Fibroblast of pulmonary artery (primary cell): Measurements from ENCODE around the gene CYP1B1.

Experiments used
- DNase-seq: peaks from one replicate; pipeline ENCODE4 v3.0.0-alpha.2; 2010; ENCODE audit warnings: low read depth
- H3K4me3 ChIP-seq: replicated peaks from 2 replicates; pipeline ENCODE4 v1.5.1; 2011; ENCODE audit warnings: low read depth, mild to moderate bottlenecking, control low read depth, low read length, moderate library complexity
- TF ChIP-seq, protein P1 (sequence below): IDR thresholded peaks from 2 replicates; pipeline ENCODE4 v1.5.1; 2011; ENCODE audit warnings: mild to moderate bottlenecking, control low read depth, low read length, inconsistent platforms; ENCODE audit errors: missing control alignments

Gene CYP1B1

DNA sequence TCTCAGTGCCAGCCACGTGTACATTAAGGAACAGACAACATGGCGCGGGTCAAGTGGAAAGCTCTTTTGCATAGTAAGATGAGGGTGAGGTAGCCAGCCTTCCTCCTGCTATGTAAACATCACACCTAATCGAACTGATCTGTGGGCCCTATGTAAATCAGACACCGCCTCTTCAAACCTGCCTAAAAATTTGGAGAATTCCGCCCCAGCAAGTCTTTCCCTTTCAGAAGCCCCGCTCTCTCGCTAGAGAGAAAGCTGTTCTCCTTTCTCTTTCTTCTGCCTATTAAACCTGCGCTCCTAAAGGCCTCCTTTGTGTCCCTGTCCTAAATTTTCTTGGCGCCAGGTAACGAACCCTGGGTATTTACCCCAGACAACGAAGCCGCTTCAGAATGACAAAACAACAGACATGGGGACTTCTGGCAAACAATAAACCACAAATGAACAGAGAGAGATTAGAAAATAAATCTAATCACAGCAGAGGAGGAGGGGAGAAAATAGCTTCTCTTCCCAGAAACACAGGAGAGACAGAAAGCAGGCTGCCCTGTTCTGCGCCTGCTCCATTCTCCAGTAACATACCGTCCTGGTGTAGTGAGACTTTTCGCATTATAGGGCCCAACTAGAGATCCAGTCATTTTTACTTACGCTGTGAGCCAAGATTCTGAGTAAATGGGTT, 31.9 kb upstream of the CYP1B1 start:
- no peak for DNase-seq
- H3K4me3 ChIP-seq = no peak overlapping the region
- TF ChIP-seq, protein P1, sequence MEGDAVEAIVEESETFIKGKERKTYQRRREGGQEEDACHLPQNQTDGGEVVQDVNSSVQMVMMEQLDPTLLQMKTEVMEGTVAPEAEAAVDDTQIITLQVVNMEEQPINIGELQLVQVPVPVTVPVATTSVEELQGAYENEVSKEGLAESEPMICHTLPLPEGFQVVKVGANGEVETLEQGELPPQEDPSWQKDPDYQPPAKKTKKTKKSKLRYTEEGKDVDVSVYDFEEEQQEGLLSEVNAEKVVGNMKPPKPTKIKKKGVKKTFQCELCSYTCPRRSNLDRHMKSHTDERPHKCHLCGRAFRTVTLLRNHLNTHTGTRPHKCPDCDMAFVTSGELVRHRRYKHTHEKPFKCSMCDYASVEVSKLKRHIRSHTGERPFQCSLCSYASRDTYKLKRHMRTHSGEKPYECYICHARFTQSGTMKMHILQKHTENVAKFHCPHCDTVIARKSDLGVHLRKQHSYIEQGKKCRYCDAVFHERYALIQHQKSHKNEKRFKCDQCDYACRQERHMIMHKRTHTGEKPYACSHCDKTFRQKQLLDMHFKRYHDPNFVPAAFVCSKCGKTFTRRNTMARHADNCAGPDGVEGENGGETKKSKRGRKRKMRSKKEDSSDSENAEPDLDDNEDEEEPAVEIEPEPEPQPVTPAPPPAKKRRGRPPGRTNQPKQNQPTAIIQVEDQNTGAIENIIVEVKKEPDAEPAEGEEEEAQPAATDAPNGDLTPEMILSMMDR = no peak

DNA sequence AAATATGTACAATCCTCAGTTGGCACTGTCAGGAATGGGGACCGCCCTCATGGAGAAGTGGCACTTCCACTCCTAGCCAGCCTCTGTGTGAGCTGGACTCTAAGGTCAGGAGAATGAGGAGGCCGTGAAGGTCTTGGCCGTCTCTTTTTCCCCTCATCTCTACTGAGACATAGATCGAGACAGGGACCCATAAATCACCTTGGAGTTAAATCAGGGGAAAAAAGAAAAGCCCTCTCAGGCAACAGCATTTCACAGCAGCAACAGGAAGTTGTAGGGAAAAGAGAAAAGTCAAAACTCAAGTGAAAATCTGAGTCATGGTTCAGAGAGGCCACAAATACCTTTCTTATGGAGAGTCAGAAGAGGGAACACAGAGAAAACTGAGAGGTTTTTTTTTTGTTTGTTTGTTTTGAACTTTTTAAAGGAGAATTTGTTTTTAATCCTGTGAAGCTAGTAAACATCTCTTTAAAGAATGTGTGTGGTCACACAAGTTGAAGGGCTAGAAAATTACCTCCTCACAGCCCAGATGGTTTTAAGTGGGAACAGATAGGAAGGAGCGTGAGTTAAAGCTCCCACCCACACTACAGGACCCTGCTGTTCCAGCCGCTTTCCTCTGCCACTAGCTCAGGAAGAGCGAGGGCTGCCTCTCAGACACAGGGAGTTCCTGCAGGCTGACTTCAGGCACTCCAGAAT, 30.6 kb upstream of the CYP1B1 start:
- no peak overlapping the region for H3K4me3 ChIP-seq
- TF ChIP-seq, protein P1 = no peak
- peak; percentile 73 for DNase-seq

DNA sequence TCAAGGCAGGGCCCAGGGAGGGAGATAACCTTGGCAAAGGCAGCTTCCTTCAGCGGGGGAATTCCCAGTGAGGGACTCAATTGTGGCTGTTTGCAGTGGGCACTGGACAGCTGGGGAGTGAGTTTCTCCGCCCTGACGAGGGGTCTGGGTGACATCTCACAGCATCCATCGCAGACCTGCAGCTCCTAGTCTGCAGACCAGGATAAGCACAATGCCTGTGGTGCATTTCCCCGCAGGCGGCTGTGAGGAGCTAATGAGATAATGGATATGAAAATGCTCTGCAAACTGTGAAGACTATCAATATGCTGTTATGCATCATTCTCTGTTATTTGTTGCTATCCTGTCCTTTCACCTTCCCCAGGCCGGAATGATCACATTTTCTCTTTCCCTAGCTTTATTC, 30.0 kb upstream of the CYP1B1 start:
- H3K4me3 ChIP-seq = no peak overlapping the region
- no peak for DNase-seq
- TF ChIP-seq, protein P1 = no peak

DNA sequence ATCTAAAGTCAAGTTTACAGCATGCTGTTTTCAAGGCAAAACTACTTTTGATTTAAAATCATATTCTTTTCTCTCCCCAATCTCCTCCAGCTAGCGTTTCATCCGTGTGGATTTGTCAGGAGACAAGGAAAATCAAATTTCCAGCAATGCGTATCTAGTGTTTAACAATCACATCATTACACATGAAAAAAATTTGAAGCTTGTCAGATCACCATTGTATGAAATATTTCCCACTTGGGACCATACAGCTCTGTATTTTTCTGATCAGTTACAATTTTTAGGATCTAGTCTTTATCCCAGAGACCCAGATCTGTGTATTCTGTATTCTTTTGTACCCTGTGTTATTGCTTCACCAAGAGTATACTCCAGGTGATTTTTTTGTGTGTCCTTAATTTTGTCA, 28.6 kb upstream of the CYP1B1 start:
- TF ChIP-seq, protein P1 = no peak
- DNase-seq = no peak
- no peak overlapping the region for H3K4me3 ChIP-seq

DNA sequence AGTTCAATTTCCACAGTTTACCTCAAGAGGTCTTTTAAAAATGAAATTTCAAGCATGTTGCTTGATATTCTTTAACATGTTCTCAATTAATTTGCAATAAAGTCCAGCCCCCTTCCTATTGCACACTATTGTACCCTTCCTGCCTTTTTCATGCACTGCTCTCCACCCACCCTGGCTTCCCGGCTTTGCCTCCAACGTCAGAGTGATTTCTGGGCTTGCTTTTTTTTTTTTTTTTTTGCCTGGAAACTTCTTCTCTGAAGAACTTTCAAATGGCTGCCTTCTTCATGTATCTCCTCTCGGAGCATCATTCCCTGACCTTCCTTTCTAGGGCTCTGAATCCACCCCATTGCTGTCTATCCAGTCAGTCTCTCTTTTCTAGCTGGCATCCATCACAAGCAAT, 24.4 kb upstream of the CYP1B1 start:
- H3K4me3 ChIP-seq = no peak overlapping the region
- no peak for DNase-seq
- TF ChIP-seq, protein P1 = no peak

DNA sequence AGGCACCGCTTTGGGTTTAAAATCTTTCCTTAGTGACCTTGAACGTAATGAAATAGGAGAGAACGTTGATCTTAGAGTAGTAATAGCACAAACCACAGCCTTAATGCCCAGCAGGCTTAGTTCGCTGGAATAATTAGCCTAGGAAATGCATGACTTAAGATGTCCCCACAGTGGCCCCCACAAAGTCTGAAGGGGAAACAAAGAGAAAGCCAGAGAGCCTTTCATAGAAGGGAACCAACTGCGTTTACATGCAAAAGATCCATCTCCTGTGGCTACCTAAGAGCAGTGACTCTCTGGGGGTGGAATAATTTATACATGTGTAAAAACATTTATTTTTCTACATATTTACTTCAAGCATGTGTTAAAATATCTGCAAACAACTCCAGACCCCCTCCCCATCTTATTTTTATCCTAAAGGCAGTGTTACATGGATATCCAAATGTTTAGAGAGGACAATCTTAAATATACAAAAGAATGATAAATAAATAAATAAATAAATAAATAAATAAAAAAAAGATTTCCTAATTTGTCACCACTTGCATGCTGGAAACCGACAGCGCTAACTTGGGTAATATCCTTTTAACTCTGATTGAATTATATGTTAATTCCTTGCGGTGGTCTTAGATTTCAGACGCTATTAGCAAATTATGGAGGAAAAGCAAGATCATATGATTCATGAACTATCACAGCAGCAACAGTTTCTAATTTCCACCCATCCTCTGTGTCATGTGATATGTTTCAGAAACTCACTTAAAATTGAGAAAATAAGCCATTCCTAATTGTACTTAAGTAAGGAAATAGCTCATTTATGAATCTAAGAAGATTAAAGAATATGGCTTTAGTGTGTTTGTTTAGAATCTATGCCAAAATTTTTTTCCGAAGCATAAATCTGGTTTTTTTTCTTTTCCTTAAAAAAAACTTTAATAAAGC, 23.4 kb upstream of the CYP1B1 start:
- H3K4me3 ChIP-seq = no peak overlapping the region

More for the DNA sequence above, 23.4 kb upstream of the CYP1B1 start:
- DNase-seq = no peak
- TF ChIP-seq, protein P1 = no peak
